ENCODE data around the gene LRRC70.

Gene LRRC70

DNA sequence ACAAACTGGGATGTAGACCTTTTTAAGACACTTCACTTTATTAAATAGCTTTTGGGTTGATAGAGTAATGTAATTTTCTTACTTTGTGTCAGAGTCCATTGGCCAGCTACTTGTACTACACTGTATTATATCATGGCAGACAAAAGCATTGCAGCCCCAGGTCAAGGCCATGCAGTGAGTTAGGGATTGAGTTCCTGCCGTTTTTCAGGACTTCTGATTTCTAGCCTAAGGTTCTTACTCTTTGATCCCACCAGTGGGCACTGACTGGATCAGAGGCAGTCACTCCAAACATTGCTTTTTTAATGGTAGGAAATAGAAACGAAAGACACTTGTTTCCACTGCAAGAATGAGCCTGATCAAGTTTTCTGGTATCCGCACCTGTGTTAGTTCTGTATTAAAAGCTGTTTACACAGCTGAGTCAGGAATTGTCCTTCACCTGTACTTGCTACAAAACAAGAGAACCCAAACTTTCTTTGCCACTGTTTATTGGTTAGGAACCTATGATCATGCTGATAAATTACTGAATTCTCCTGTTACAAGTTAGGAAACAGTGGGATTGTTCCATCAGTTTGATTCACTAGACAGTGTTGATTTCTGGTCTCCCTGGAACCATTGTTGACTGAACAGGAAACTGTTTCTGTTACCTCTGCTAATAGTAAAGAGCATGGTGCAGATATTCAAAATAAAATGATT lies 22.1 kb downstream of the LRRC70 start:
- ChIA-PET POLR2A (no interaction called here), CTCF (interaction anchor here (1.5 kb wide), 1 partner anchor 20 kb away, joined by 5 read pairs; no protein-coding TSS in a partner anchor)
- Histone ChIP-seq H3K27ac (ENCODE audit: insufficient read depth in 1 of 2, low read depth in 1 of 2, low read length in 2 of 2, poor library complexity in 1 of 2, severe bottlenecking in 2 of 2) (no peak overlapping the region), H3K27me3 (replicated peaks in 2 of 5; ENCODE audit: control insufficient read depth in 4 of 5, insufficient read depth in 5 of 5, low read length in 4 of 5) (no peaks in the 10 kb centered on the region), H3K4me3 (ENCODE audit: control insufficient read depth in 1 of 7, extremely low read depth in 1 of 7, insufficient read depth in 4 of 7, low read depth in 2 of 7, low read length in 6 of 7) (no peak overlapping the region), H3K36me3 (ENCODE audit: control insufficient read depth in 4 of 4, insufficient read depth in 4 of 4, low read length in 3 of 4) (peaks cover 10 to 23% (median 14%) of the 10 kb centered on the region in 4 experiments), H3K9me3 (ENCODE audit: control extremely low read depth in 1 of 5, control insufficient read depth in 4 of 5, insufficient read depth in 2 of 5, low read depth in 1 of 5, low read length in 4 of 5) (no peaks in the 10 kb centered on the region), H3K4me1 (ENCODE audit: control extremely low read depth in 1 of 4, control insufficient read depth in 4 of 4, insufficient read depth in 4 of 4, low read length in 3 of 4) (peaks cover 0 to 17% (median 6%) of the 10 kb centered on the region in 4 experiments)
- WGBS (ENCODE audit: insufficient coverage) = 88% methylated on average over 1 of the region's 3 CpGs
- no peak for DNase-seq

DNA sequence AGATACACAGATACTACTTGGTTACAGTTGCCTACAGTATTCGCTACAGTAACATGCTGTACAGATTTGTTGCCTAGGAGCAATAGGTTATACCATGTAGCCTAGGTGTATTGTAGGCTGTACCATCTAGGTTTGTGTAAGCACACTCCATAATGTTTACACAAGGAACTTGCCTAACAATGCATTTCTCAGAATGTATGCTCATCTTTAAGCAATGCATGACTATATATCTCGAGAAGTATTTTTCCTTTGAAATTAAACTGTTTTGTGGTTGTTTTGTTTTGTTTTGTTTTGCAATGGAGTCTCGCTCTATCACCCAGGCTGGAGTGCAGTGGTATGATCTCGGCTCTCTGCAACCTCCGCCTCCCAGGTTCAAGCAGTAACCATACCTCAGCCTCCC lies 25.3 kb downstream of the LRRC70 start:
- Histone ChIP-seq H3K27ac (ENCODE audit: insufficient read depth in 1 of 2, low read depth in 1 of 2, low read length in 2 of 2, poor library complexity in 1 of 2, severe bottlenecking in 2 of 2) (no peak overlapping the region), H3K9me3 (ENCODE audit: control extremely low read depth in 1 of 5, control insufficient read depth in 4 of 5, insufficient read depth in 2 of 5, low read depth in 1 of 5, low read length in 4 of 5) (no peaks in the 10 kb centered on the region), H3K4me1 (ENCODE audit: control extremely low read depth in 1 of 4, control insufficient read depth in 4 of 4, insufficient read depth in 4 of 4, low read length in 3 of 4) (peaks cover 0 to 13% (median 6%) of the 10 kb centered on the region in 4 experiments), H3K27me3 (replicated peaks in 2 of 5; ENCODE audit: control insufficient read depth in 4 of 5, insufficient read depth in 5 of 5, low read length in 4 of 5) (no peaks in the 10 kb centered on the region), H3K4me3 (ENCODE audit: control insufficient read depth in 1 of 7, extremely low read depth in 1 of 7, insufficient read depth in 4 of 7, low read depth in 2 of 7, low read length in 6 of 7) (no peak overlapping the region), H3K36me3 (ENCODE audit: control insufficient read depth in 4 of 4, insufficient read depth in 4 of 4, low read length in 3 of 4) (peaks cover 15 to 34% (median 16%) of the 10 kb centered on the region in 4 experiments)
- ChIA-PET POLR2A (no interaction called here), CTCF (no interaction called here)
- DNase-seq = no peak
- 87% methylated on average over 3 of the region's 5 CpGs for WGBS (ENCODE audit: insufficient coverage)

- Histone ChIP-seq H3K27me3 (replicated peaks in 2 of 5; ENCODE audit: control insufficient read depth in 4 of 5, insufficient read depth in 5 of 5, low read length in 4 of 5) (no peaks in the 10 kb centered on the region), H3K9me3 (ENCODE audit: control extremely low read depth in 1 of 5, control insufficient read depth in 4 of 5, insufficient read depth in 2 of 5, low read depth in 1 of 5, low read length in 4 of 5) (peaks cover 0 to 4% (median 0%) of the 10 kb centered on the region in 5 experiments), H3K4me3 (ENCODE audit: control insufficient read depth in 1 of 7, extremely low read depth in 1 of 7, insufficient read depth in 4 of 7, low read depth in 2 of 7, low read length in 6 of 7) (no peak overlapping the region), H3K4me1 (ENCODE audit: control extremely low read depth in 1 of 4, control insufficient read depth in 4 of 4, insufficient read depth in 4 of 4, low read length in 3 of 4) (peaks cover 0 to 11% (median 4%) of the 10 kb centered on the region in 4 experiments), H3K27ac (ENCODE audit: insufficient read depth in 1 of 2, low read depth in 1 of 2, low read length in 2 of 2, poor library complexity in 1 of 2, severe bottlenecking in 2 of 2) (no peak overlapping the region), H3K36me3 (ENCODE audit: control insufficient read depth in 4 of 4, insufficient read depth in 4 of 4, low read length in 3 of 4) (peaks cover 15 to 43% (median 24%) of the 10 kb centered on the region in 4 experiments)
- ChIA-PET CTCF (interaction anchor here (0.9 to 1.2 kb wide), 3 partner anchors 12 to 24 kb away, joined by 3 read pairs; no protein-coding TSS in a partner anchor), POLR2A (no interaction called here)
- WGBS (ENCODE audit: insufficient coverage) = 94% methylated on average over 3 of the region's 4 CpGs
- DNase-seq = no peak
These were observed 27.0 kb downstream of the LRRC70 start for GRCh38 chr5:62605638-62606037.

DNA sequence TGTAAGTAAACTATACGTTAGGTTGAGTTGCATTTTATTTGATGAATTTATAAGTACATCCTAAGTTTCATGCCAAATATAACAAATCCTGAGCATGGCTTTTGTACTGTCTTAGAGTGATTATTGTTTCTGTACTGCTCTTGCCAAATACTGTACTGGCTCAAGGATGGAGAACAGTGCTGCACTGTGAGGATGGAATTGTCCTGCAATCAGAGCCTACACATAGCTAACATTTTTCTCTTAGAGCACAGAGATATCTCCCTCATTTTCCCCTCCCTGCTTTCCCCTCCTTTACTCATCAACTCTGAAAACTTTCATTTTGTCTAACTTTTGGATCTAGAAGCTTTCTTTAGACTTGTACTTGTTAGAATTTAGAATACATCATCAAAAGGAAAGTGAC lies 28.3 kb downstream of the LRRC70 start:
- Histone ChIP-seq H3K36me3 (ENCODE audit: control insufficient read depth in 4 of 4, insufficient read depth in 4 of 4, low read length in 3 of 4) (peaks cover 15 to 43% (median 24%) of the 10 kb centered on the region in 4 experiments), H3K27me3 (replicated peaks in 2 of 5; ENCODE audit: control insufficient read depth in 4 of 5, insufficient read depth in 5 of 5, low read length in 4 of 5) (no peaks in the 10 kb centered on the region), H3K4me3 (ENCODE audit: control insufficient read depth in 1 of 7, extremely low read depth in 1 of 7, insufficient read depth in 4 of 7, low read depth in 2 of 7, low read length in 6 of 7) (no peak overlapping the region), H3K27ac (ENCODE audit: insufficient read depth in 1 of 2, low read depth in 1 of 2, low read length in 2 of 2, poor library complexity in 1 of 2, severe bottlenecking in 2 of 2) (no peak overlapping the region), H3K4me1 (ENCODE audit: control extremely low read depth in 1 of 4, control insufficient read depth in 4 of 4, insufficient read depth in 4 of 4, low read length in 3 of 4) (peaks cover 0 to under 1% (median 0%) of the 10 kb centered on the region in 4 experiments), H3K9me3 (ENCODE audit: control extremely low read depth in 1 of 5, control insufficient read depth in 4 of 5, insufficient read depth in 2 of 5, low read depth in 1 of 5, low read length in 4 of 5) (peaks cover 0 to 4% (median 0%) of the 10 kb centered on the region in 5 experiments)
- WGBS (ENCODE audit: insufficient coverage) = no CpG with 5 or more reads among the region's 1 CpG
- POLR2A ChIA-PET = no interaction called here
- no peak for DNase-seq
- CTCF ChIA-PET = no interaction called here

DNA sequence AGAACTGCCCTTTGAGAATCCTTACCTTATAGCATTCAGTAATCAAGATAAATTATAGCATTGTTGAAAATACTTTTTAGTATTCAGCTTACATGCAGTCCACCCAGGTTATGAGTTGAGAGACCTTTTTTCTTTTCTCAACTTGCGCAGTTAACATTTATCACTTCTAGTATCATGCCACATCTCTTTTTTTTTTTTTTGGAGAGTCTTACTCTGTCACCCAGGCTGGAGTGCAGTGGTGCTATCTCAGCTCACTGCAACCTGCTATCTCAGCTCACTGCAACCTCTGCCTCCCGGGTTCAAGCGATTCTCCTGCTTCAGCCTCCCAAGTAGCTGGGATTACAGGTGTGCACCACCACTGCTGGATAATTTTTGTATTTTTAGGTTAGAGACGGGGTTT lies 29.0 kb downstream of the LRRC70 start:
- no peaks in the 10 kb centered on the region for H3K27me3 ChIP-seq (replicated peaks in 2 of 5; ENCODE audit: control insufficient read depth in 4 of 5, insufficient read depth in 5 of 5, low read length in 4 of 5)
- no peak for DNase-seq
- no peaks in the 10 kb centered on the region for H3K4me1 ChIP-seq (ENCODE audit: control extremely low read depth in 1 of 4, control insufficient read depth in 4 of 4, insufficient read depth in 4 of 4, low read length in 3 of 4)
- 91% methylated on average over 4 of the region's 4 CpGs for WGBS (ENCODE audit: insufficient coverage)
- peaks cover 15 to 41% (median 23%) of the 10 kb centered on the region in 4 experiments for H3K36me3 ChIP-seq (ENCODE audit: control insufficient read depth in 4 of 4, insufficient read depth in 4 of 4, low read length in 3 of 4)
- CTCF ChIA-PET = interaction anchor here (1.0 to 1.3 kb wide), 2 partner anchors 21 to 24 kb away, joined by 3 read pairs; no protein-coding TSS in a partner anchor
- H3K9me3 ChIP-seq (ENCODE audit: control extremely low read depth in 1 of 5, control insufficient read depth in 4 of 5, insufficient read depth in 2 of 5, low read depth in 1 of 5, low read length in 4 of 5) = peaks cover 0 to 4% (median 0%) of the 10 kb centered on the region in 5 experiments
- H3K4me3 ChIP-seq (ENCODE audit: control insufficient read depth in 1 of 7, extremely low read depth in 1 of 7, insufficient read depth in 4 of 7, low read depth in 2 of 7, low read length in 6 of 7) = no peak overlapping the region
- H3K27ac ChIP-seq (ENCODE audit: insufficient read depth in 1 of 2, low read depth in 1 of 2, low read length in 2 of 2, poor library complexity in 1 of 2, severe bottlenecking in 2 of 2) = no peak overlapping the region
- POLR2A ChIA-PET = no interaction called here

- no peak overlapping the region for H3K27ac ChIP-seq (ENCODE audit: insufficient read depth in 1 of 2, low read depth in 1 of 2, low read length in 2 of 2, poor library complexity in 1 of 2, severe bottlenecking in 2 of 2)
- no peaks in the 10 kb centered on the region for H3K4me1 ChIP-seq (ENCODE audit: control extremely low read depth in 1 of 4, control insufficient read depth in 4 of 4, insufficient read depth in 4 of 4, low read length in 3 of 4)
- peaks cover 8 to 29% (median 18%) of the 10 kb centered on the region in 4 experiments for H3K36me3 ChIP-seq (ENCODE audit: control insufficient read depth in 4 of 4, insufficient read depth in 4 of 4, low read length in 3 of 4)
- DNase-seq = no peak
- WGBS (ENCODE audit: insufficient coverage) = 90% methylated on average over 3 of the region's 7 CpGs
- POLR2A ChIA-PET = no interaction called here
- H3K4me3 ChIP-seq (ENCODE audit: control insufficient read depth in 1 of 7, extremely low read depth in 1 of 7, insufficient read depth in 4 of 7, low read depth in 2 of 7, low read length in 6 of 7) = no peak overlapping the region
- H3K27me3 ChIP-seq (replicated peaks in 2 of 5; ENCODE audit: control insufficient read depth in 4 of 5, insufficient read depth in 5 of 5, low read length in 4 of 5) = no peaks in the 10 kb centered on the region
- CTCF ChIA-PET = interaction anchor here (1.0 to 1.3 kb wide), 3 partner anchors 12 to 23 kb away, joined by 3 read pairs; no protein-coding TSS in a partner anchor
- peaks cover 0 to 4% (median 0%) of the 10 kb centered on the region in 5 experiments for H3K9me3 ChIP-seq (ENCODE audit: control extremely low read depth in 1 of 5, control insufficient read depth in 4 of 5, insufficient read depth in 2 of 5, low read depth in 1 of 5, low read length in 4 of 5)
These were observed 30.2 kb downstream of the LRRC70 start for GRCh38 chr5:62608529-62609511.

All from common myeloid progenitor, CD34-positive (primary cell).